Activated T-cell treated with anti-CD3 and anti-CD28 coated beads for 24 hours (primary cell): ENCODE data around the gene TBC1D24.
A peak's percentile ranks its signal among the peaks of the same experiment; 100 is the strongest.
"Not testable (repeated sequence)": the region's sequence is repeated elsewhere in the genome, so short reads cannot be mapped to it uniquely, and the experiment has no call there.

Source experiments
- DNase-seq: peaks from one replicate; pipeline ENCODE4 v3.0.0-alpha.2; 2020; ENCODE audit warnings: low read depth

Gene TBC1D24

GRCh38 chr16:2533142-2533755 is 58.3 kb downstream of the TBC1D24 start:
- DNase-seq, result not testable (repeated sequence)

GRCh38 chr16:2533912-2534311 is 59.0 kb downstream of the TBC1D24 start:
- no peak for DNase-seq

GRCh38 chr16:2534335-2534734 is 59.4 kb downstream of the TBC1D24 start:
- not testable (repeated sequence) for DNase-seq

- DNase-seq, result no peak
Observed at GRCh38 chr16:2535625-2536013, 60.7 kb downstream of the TBC1D24 start.

- peak; percentile 93 for DNase-seq
Observed at GRCh38 chr16:2537451-2538379, 62.8 kb downstream of the TBC1D24 start, which contains the start of gene PDPK1. PDPK1 (plus strand) TSS chr16:2538021; CDS start chr16:2538113, 92 bp downstream.

- DNase-seq, result not testable (repeated sequence)
Observed at GRCh38 chr16:2539192-2539844, 64.4 kb downstream of the TBC1D24 start.

GRCh38 chr16:2539845-2540458 is 65.0 kb downstream of the TBC1D24 start:
- DNase-seq, result not testable (repeated sequence)

DNA sequence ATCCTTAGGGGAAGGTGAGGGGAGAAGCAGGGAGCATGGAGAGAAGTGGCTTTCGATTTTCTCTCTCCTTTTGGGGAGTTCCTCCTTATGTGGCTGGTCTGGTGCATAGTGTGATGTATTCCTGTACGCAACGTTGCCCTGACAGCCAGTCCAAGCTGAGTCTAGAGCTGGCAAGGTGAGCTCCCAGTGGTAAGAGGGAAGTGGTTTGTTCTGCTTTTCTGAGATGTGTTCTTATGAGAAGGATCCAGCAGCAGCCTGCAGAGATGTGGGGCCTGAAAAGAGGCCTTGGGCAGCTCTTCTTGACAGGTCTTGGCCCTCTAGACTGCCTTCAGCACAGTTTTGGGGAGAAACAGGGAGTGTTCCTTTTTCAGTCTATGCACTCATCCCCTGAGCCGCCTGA is 66.0 kb downstream of the TBC1D24 start:
- not testable (repeated sequence) for DNase-seq

- DNase-seq, result not testable (repeated sequence)
Observed at GRCh38 chr16:2541409-2541808, 66.5 kb downstream of the TBC1D24 start.

DNA sequence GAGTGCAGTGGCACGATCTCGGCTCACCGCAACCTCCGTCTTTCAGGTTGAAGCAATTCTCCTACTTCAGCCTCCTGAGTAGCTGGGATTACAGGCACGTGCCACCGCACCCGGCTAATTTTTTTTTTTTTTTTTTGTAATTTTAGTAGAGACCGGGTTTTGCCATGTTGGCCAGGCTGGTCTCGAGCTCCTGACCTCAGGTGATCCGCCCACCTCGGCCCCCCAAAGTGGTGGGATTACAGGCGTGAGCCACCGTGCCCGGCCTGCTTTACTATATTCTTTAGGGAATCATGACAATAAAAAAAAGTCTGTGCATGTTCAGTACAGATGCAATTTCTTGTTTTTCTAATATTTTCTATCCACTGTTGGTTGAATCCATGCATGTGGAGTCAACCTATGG is 68.8 kb downstream of the TBC1D24 start:
- not testable (repeated sequence) for DNase-seq

DNA sequence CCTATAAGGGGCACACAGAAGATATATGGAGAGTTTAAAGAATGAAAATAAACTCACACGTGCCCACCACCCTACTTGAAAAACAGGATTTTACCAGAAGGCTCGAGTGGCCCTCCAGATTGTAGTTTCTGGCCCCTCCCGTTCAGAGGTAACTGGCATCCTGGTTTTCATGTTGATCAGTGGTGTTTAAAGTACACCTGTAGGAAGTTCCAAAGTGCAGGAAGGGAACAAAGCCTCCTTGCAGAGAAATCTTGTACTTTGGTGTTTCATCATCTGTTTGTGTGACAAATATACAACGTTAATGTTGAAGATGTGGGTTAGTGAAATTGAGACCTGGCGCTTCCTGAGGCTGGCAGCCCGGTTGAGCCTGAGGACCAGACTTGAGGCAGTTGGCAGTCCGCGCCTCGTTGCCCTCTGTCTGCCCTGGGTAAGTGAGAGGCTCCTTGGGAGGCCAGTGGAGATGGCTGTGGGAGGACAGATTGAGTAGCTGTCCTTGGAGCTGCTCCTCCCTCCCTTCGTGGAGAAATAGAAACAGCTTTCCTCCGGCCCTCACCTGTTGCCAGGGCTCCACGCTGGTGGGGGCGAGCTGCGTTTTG is 75.5 kb downstream of the TBC1D24 start:
- not testable (repeated sequence) for DNase-seq

GRCh38 chr16:2551420-2551889 is 76.5 kb downstream of the TBC1D24 start:
- DNase-seq, result not testable (repeated sequence)

GRCh38 chr16:2554709-2555425 is 79.9 kb downstream of the TBC1D24 start:
- not testable (repeated sequence) for DNase-seq
